ENCODE results near the gene RNF212B.

- TF ChIP-seq ATF3 (IDR thresholded peaks at IDR 0.05) (no peak), RAD21 (IDR thresholded peaks at IDR 0.05) (no peak)
Measured at GRCh38 chr14:23284654-23285529, 47.2 kb downstream of the RNF212B start.
